B cell (primary cell): ENCODE data around the gene GNB2. TPM values are rescaled to one million over a fixed set of nuclear protein-coding genes. Genes with fewer than 3 reads are reported as not detected.
A peak's percentile ranks its signal among the peaks of the same experiment; 100 is the strongest.
"Not testable (repeated sequence)": the region's sequence is repeated elsewhere in the genome, so short reads cannot be mapped to it uniquely, and the experiment has no call there.

Experiments used
- ATAC-seq: fragments of 200-7000 bp; cut with Tn5 transposase; one replicate; pipeline ENCODE4 v1.10.0; 2021; ENCODE audit warnings: low read depth, mild to moderate bottlenecking, moderate number of reproducible peaks, moderate library complexity
- CTCF ChIA-PET: fragments of 350-600 bp; sonication (Branson Sonifier 250); formaldehyde crosslinking; loops from one replicate; lab custom pipeline; 2021; ENCODE audit warnings: antibody characterized with exemption, inconsistent platforms; lab: Charles Lee
- POLR2A ChIA-PET: fragments of 350-600 bp; sonication (Branson Sonifier 250); formaldehyde crosslinking; loops from one replicate; lab custom pipeline; 2021; ENCODE audit warnings: antibody characterized with exemption; lab: Charles Lee
- DNase-seq: peaks from one replicate; pipeline ENCODE4 v3.0.0; 2013
- H2AFZ ChIP-seq: 2 replicates; pipeline ENCODE4 v1.6.1; 2012; ENCODE audit warnings: mild to moderate bottlenecking, low read depth, low read length; ENCODE audit not compliant: insufficient read depth, poor library complexity, severe bottlenecking
- H3K27ac ChIP-seq, 2 donors: 1 replicate in 1 of 2; 2 replicates in 1 of 2; pipeline ENCODE4 v1.5.1; 2012 to 2013; ENCODE audit warnings: low read length in 2 of 2, mild to moderate bottlenecking in 2 of 2, moderate library complexity in 1 of 2
- H3K27me3 ChIP-seq, 4 experiments: fragments of 200-600 bp in 1 of 4; sonication (generic) in 1 of 4; replicated peaks in 1 of 4; 1 replicate in 2 of 4; 2 replicates in 2 of 4; pipeline versions ENCODE4 v1.6.1 to v1.7.0; 2013 to 2016; ENCODE audit warnings: low read length in 3 of 4, mild to moderate bottlenecking in 2 of 4, mixed read lengths in 1 of 4, moderate library complexity in 1 of 4; ENCODE audit not compliant: insufficient read depth in 4 of 4, control insufficient read depth in 3 of 4; ENCODE audit errors: control extremely low read depth in 1 of 4
- H3K36me3 ChIP-seq, 2 experiments: replicated peaks in 1 of 2; 1 replicate in 1 of 2; 2 replicates in 1 of 2; pipeline versions ENCODE4 v1.6.1 to v1.7.1; 2013; ENCODE audit warnings: low read length in 1 of 2; ENCODE audit not compliant: insufficient read depth in 2 of 2, control insufficient read depth in 1 of 2; ENCODE audit errors: control extremely low read depth in 1 of 2, extremely low read depth in 1 of 2
- H3K4me1 ChIP-seq, 2 donors: fragments of 200-600 bp in 1 of 2; sonication (generic) in 1 of 2; 1 replicate in 1 of 2; 2 replicates in 1 of 2; pipeline versions ENCODE4 v1.5.1 to v1.6.1; 2013 to 2017; ENCODE audit warnings: low read length in 2 of 2; ENCODE audit not compliant: control insufficient read depth in 2 of 2, insufficient read depth in 2 of 2
- H3K4me2 ChIP-seq: replicated peaks from 2 replicates; pipeline ENCODE3; 2012; ENCODE audit warnings: mild to moderate bottlenecking, low read depth, low read length; ENCODE audit not compliant: poor library complexity, severe bottlenecking
- H3K4me3 ChIP-seq, 5 experiments: fragments of 200-600 bp in 1 of 5; sonication (generic) in 1 of 5; 1 replicate in 3 of 5; 2 replicates in 2 of 5; pipeline versions ENCODE4 v1.5.1 to v1.7.0; 2011 to 2016; ENCODE audit warnings: low read length in 4 of 5, mild to moderate bottlenecking in 4 of 5, low read depth in 2 of 5, control low read depth in 1 of 5, moderate library complexity in 1 of 5; ENCODE audit not compliant: insufficient read depth in 1 of 5; ENCODE audit errors: control extremely low read depth in 1 of 5, extremely low read depth in 1 of 5
- H3K79me2 ChIP-seq: fragments of 200-600 bp; sonication (generic); one replicate; pipeline ENCODE4 v1.6.0; 2016; ENCODE audit warnings: low read length; ENCODE audit not compliant: control insufficient read depth, insufficient read depth
- H3K9ac ChIP-seq: fragments of 200-600 bp; sonication (generic); 2 replicates; pipeline ENCODE4 v1.6.1; 2017; ENCODE audit warnings: mild to moderate bottlenecking, low read length, moderate library complexity
- H3K9me3 ChIP-seq, 3 donors: one replicate each; pipeline versions ENCODE4 v1.6.1 to v1.7.1; 2013; ENCODE audit warnings: low read length in 2 of 3; ENCODE audit not compliant: control insufficient read depth in 2 of 3, insufficient read depth in 1 of 3; ENCODE audit errors: control extremely low read depth in 1 of 3
- H4K20me1 ChIP-seq: 2 replicates; pipeline ENCODE4 v1.6.0; 2012; ENCODE audit warnings: mild to moderate bottlenecking, low read length; ENCODE audit not compliant: insufficient read depth, control insufficient read depth, poor library complexity, severe bottlenecking
- H3K27ac Mint-ChIP-seq: one replicate; pipeline ENCODE4 v1.8.0; 2021; ENCODE audit warnings: mixed read lengths
- H3K27me3 Mint-ChIP-seq: one replicate; pipeline ENCODE4 v1.8.0; 2021; ENCODE audit warnings: mixed read lengths
- H3K4me1 Mint-ChIP-seq: one replicate; pipeline ENCODE4 v1.8.0; 2021; ENCODE audit warnings: mixed read lengths
- H3K4me3 Mint-ChIP-seq: one replicate; pipeline ENCODE4 v1.8.0; 2021; ENCODE audit warnings: mixed read lengths
- H3K9me3 Mint-ChIP-seq: one replicate; pipeline ENCODE4 v1.8.0; 2022; ENCODE audit warnings: mixed read lengths; ENCODE audit not compliant: insufficient read depth
- EZH2 ChIP-seq: IDR thresholded peaks from 2 replicates; pipeline ENCODE4 v1.6.1; 2012; ENCODE audit warnings: borderline replicate concordance, low read depth, mild to moderate bottlenecking, moderate library complexity, low read length; ENCODE audit not compliant: insufficient read depth, poor library complexity, severe bottlenecking
- WGBS: methylation state at CpG from one replicate; pipeline ENCODE4 v1.1.5; 2013; ENCODE audit warnings: missing lambda C conversion rate; ENCODE audit not compliant: insufficient coverage; 5-methylcytosine and 5-hydroxymethylcytosine counted together
- intact Hi-C: fragments of 100-400 bp; cut with micrococcal nuclease; formaldehyde crosslinking; loops from one replicate; pipeline ENCODE4 v1.10.0; 2022
- polyA plus RNA-seq: library from polyadenylated mRNA; depleted of rRNA; stranded (reverse); fragments of >200 nt; gene quantifications from 2 replicates; pipeline ENCODE4 v1.2.3, GENCODE V29; 2012
- total RNA-seq, 2 donors: library from RNA; stranded (reverse); fragments of 120-200 nt in 1 of 2; gene quantifications; 1 replicate in 1 of 2; 2 replicates in 1 of 2; pipeline versions ENCODE4 v1.2.3 to v1.2.4, GENCODE V29; 2013 to 2022
- TF ChIP-seq, protein P1 (sequence below): fragments of 200-600 bp; IDR thresholded peaks from one replicate; pipeline ENCODE4 v1.8.0; 2022; ENCODE audit warnings: antibody characterized with exemption, mild to moderate bottlenecking

Gene GNB2
- total and polyA plus RNA-seq, 2 donors (not counting 1 experiment from before 2014, with no cell fraction given), result 127 to 221 TPM

- Mint-ChIP-seq H3K27me3 (peaks cover 4% of the 10 kb centered on the region), H3K4me3 (peak overlapping the region; percentile 83), H3K4me1 (peaks cover 33% of the 10 kb centered on the region), H3K27ac (peak overlapping the region; percentile 57), H3K9me3 (no peaks in the 10 kb centered on the region)
- ChIA-PET POLR2A (interaction anchor here (4.8 kb wide), 1 partner anchor 10 kb away, joined by 29 read pairs; the partner anchor contains the start of gene POP7), CTCF (interaction anchor here (0.8 to 9.8 kb wide), 5 partner anchors 9 to 175 kb away, joined by 3 to 85 read pairs (median 3); partner anchors contain the start of gene POP7)
- Histone ChIP-seq H3K79me2 (peaks cover 24% of the 10 kb centered on the region), H3K9me3 (no peaks in the 10 kb centered on the region), H3K27ac (peak overlapping the region in 1 of 2 donors; percentile 54), H2AFZ (peak overlapping the region; percentile 30), H3K4me3 (no peak overlapping the region), H3K9ac (no peak overlapping the region), H3K27me3 (no peaks in the 10 kb centered on the region), H3K4me2 (peak overlapping the region; percentile 80), H3K4me1 (peaks cover 36 to 42% of the 10 kb centered on the region in 2 donors), H4K20me1 (peaks cover 24% of the 10 kb centered on the region), H3K36me3 (peaks cover 0 to under 1% of the 10 kb centered on the region in 2 experiments)
- 93% methylated on average over 4 of the region's 6 CpGs for WGBS
- intact Hi-C loops, result no loop called here
- DNase-seq (no peak), ATAC-seq (no peak)
- TF ChIP-seq, protein P1, sequence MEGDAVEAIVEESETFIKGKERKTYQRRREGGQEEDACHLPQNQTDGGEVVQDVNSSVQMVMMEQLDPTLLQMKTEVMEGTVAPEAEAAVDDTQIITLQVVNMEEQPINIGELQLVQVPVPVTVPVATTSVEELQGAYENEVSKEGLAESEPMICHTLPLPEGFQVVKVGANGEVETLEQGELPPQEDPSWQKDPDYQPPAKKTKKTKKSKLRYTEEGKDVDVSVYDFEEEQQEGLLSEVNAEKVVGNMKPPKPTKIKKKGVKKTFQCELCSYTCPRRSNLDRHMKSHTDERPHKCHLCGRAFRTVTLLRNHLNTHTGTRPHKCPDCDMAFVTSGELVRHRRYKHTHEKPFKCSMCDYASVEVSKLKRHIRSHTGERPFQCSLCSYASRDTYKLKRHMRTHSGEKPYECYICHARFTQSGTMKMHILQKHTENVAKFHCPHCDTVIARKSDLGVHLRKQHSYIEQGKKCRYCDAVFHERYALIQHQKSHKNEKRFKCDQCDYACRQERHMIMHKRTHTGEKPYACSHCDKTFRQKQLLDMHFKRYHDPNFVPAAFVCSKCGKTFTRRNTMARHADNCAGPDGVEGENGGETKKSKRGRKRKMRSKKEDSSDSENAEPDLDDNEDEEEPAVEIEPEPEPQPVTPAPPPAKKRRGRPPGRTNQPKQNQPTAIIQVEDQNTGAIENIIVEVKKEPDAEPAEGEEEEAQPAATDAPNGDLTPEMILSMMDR, result no peak
- TF ChIP-seq EZH2, result no peak
These were observed 22.6 kb downstream of the GNB2 start for GRCh38 chr7:100696123-100696521.

DNA sequence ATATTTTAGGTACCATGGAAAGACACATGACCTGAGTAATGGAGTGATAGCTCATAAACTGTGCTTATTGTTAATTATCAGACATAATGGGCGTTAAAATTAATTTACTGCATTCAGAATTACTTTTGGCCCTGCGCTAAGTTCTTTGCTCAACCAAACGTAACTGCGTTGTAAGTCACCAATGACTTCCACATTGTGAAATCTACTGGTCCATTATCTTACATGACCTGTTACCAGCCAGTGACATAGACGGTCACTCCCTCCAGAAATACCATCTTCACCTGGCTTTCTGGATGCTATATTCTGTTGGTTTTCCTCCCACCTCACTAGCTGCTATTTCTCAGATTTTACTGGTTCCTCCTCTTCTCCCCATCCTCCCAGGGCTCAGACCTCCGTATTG is 25.5 kb downstream of the GNB2 start:
- WGBS, result 100% methylated on average over 4 of the region's 6 CpGs
- H3K79me2 ChIP-seq, result no peaks in the 10 kb centered on the region
- H3K27me3 ChIP-seq, result no peaks in the 10 kb centered on the region
- no peak overlapping the region for H3K27ac ChIP-seq
- H3K9ac ChIP-seq, result no peak overlapping the region
- DNase-seq, result no peak
- H3K36me3 ChIP-seq, result no peaks in the 10 kb centered on the region
- no peak overlapping the region for H3K4me2 ChIP-seq
- Mint-ChIP-seq H3K4me1 (peaks cover 12% of the 10 kb centered on the region), H3K9me3 (no peaks in the 10 kb centered on the region), H3K27me3 (peaks cover 4% of the 10 kb centered on the region), H3K4me3 (no peak overlapping the region), H3K27ac (no peak overlapping the region)
- ATAC-seq, result no peak
- H2AFZ ChIP-seq, result no peak overlapping the region
- TF ChIP-seq, protein P1, result no peak
- no peak for TF ChIP-seq EZH2
- H3K9me3 ChIP-seq, result no peaks in the 10 kb centered on the region
- intact Hi-C loops, result no loop called here
- ChIA-PET CTCF (interaction anchor here (1.3 kb wide), 1 partner anchor 153 kb away, joined by 4 read pairs; the partner anchor contains the start of gene SLC12A9), POLR2A (interaction anchor here (0.8 kb wide), 1 partner anchor 25 kb away, joined by 3 read pairs; no protein-coding TSS in a partner anchor)
- no peak overlapping the region for H3K4me3 ChIP-seq
- H4K20me1 ChIP-seq, result no peaks in the 10 kb centered on the region
- H3K4me1 ChIP-seq, result peaks cover 15 to 18% of the 10 kb centered on the region in 2 donors

- H3K4me3 ChIP-seq, POLR2A ChIA-PET, H4K20me1 ChIP-seq, H3K27ac ChIP-seq, H3K4me2 ChIP-seq, H3K4me3 Mint-ChIP-seq, H3K27me3 ChIP-seq, H2AFZ ChIP-seq, H3K36me3 ChIP-seq, H3K9me3 ChIP-seq, H3K27ac Mint-ChIP-seq, H3K9ac ChIP-seq, DNase-seq, ATAC-seq, H3K27me3 Mint-ChIP-seq, H3K9me3 Mint-ChIP-seq, H3K79me2 ChIP-seq, H3K4me1 Mint-ChIP-seq: not testable (repeated sequence)
- WGBS, result 33% methylated on average over 1 of the region's 3 CpGs
- CTCF ChIA-PET, result interaction anchor here (0.9 to 1.6 kb wide), 2 partner anchors 10 to 152 kb away, joined by 4 to 5 read pairs; partner anchors contain the start of gene SLC12A9
- intact Hi-C loops, result loop anchor here (10.0 kb wide), 1 partner anchor 226 kb away; the partner anchor contains the start of gene TSC22D4
- peaks cover 0 to 11% of the 10 kb centered on the region in 2 donors for H3K4me1 ChIP-seq
These were observed 27.5 kb downstream of the GNB2 start for GRCh38 chr7:100701089-100701488.
